PFSK-1 (cell line): Measurements from ENCODE around the gene RGS6.

Experiments used
- FOXP2 ChIP-seq: optimal IDR thresholded peaks from 2 replicates; pipeline ENCODE3; 2011; ENCODE audit warnings: borderline replicate concordance, control low read depth, inconsistent platforms; ENCODE audit not compliant: insufficient read depth; ENCODE audit errors: extremely low read length, extremely low read depth
- POLR2AphosphoS5 ChIP-seq: IDR thresholded peaks from 2 replicates; pipeline ENCODE4 v1.6.1; 2012; ENCODE audit warnings: low read depth, mild to moderate bottlenecking, control low read depth, low read length, moderate library complexity
- REST ChIP-seq, 2 experiments: IDR thresholded peaks; 2 replicates each; pipeline versions ENCODE4 v1.6.1 to v1.8.0; 2011 to 2012; ENCODE audit warnings: low read depth in 2 of 2, low read length in 2 of 2, control low read depth in 1 of 2, inconsistent platforms in 1 of 2, mild to moderate bottlenecking in 1 of 2, moderate library complexity in 1 of 2; ENCODE audit not compliant: insufficient read depth in 1 of 2
- SIN3A ChIP-seq: IDR thresholded peaks from 2 replicates; pipeline ENCODE4 v1.6.1; 2012; ENCODE audit warnings: mild to moderate bottlenecking, low read length, moderate library complexity, borderline replicate concordance; ENCODE audit not compliant: insufficient read depth
- TAF1 ChIP-seq: IDR thresholded peaks from 2 replicates; pipeline ENCODE4 v1.6.1; 2012; ENCODE audit warnings: low read length, control low read depth, borderline replicate concordance; ENCODE audit not compliant: insufficient read depth

GRCh38 chr14:72053651-72054050 lies 121.4 kb downstream of the RGS6 start:
- TF ChIP-seq REST (IDR thresholded peaks at IDR 0.05; ENCODE audit: insufficient read depth in 1 of 2, low read depth in 2 of 2, low read length in 2 of 2) (no peak), SIN3A (no peak), TAF1 (no peak), POLR2AphosphoS5 (no peak), FOXP2 (no peak)
